PC-9 (cell line): Measurements from ENCODE around the gene KY.

Source experiments
- CTCF ChIP-seq: fragments of 200-600 bp; sonication (generic); conservative IDR thresholded peaks from 2 replicates; pipeline ENCODE4 v1.6.1; 2017; ENCODE audit warnings: mixed run types, antibody characterized with exemption, mild to moderate bottlenecking, moderate library complexity
- EZH2 ChIP-seq: fragments of 200-600 bp; sonication (generic); IDR thresholded peaks from 2 replicates; pipeline ENCODE4 v1.8.0; 2017; ENCODE audit warnings: antibody characterized with exemption, low read depth

- TF ChIP-seq CTCF = no peak
- no peak for TF ChIP-seq EZH2
Observed at GRCh38 chr3:134576831-134577230, 74.0 kb downstream of the KY start.
